ENCODE data around the gene OR10G2.
"Not testable (repeated sequence)": the region's sequence is repeated elsewhere in the genome, so short reads cannot be mapped to it uniquely, and the experiment has no call there.

OR10G2 gene, protein sequence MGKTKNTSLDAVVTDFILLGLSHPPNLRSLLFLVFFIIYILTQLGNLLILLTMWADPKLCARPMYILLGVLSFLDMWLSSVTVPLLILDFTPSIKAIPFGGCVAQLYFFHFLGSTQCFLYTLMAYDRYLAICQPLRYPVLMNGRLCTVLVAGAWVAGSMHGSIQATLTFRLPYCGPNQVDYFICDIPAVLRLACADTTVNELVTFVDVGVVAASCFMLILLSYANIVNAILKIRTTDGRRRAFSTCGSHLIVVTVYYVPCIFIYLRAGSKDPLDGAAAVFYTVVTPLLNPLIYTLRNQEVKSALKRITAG

DNA sequence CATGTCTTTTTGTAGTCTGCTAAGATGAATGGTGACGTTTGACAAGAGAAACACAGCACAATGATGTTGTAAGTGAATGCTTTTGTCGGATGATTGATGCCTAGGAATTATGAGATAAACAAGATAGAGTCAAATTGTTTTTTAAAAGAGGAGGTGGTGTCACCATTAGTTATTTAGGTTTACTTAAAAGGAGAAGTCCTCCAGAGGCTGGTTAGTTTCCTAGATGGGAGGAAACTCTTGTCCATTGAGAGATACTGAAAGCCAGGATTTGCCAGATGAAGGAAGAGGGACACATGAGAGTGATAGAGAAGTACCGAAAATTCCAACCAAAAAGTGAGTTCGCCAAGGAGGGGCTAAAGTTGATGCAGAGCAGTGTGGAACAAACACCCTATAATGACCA lies at the start of gene OR10G2:
Gene OR10G2, minus strand, starts transcription at position 101 of the 400 bp plus-strand sequence. Its CDS starts 98 bp downstream, at position 3.
- no peak for DNase-seq (ENCODE audit: low read depth, low spot score)

DNA sequence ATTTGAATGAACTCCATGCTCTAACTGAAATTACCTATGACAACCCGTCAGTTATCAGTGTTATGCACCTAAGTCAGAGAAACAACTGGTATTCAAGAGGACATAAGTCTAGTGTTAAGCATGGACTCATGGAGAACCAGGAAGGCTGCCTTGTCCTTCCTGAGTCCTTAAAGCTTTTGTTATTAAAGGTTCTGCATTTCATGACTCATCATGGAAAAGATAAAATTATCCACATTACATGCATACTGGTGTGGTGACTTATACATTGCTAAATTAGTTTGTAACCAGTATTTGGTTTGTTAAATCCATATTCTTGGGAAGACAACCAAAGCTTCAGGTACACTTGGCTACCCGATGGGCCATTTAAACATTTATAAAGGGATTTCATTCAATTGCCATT lies 45.3 kb upstream of the OR10G2 start:
- DNase-seq (ENCODE audit: low read depth, low spot score), result no peak

DNA sequence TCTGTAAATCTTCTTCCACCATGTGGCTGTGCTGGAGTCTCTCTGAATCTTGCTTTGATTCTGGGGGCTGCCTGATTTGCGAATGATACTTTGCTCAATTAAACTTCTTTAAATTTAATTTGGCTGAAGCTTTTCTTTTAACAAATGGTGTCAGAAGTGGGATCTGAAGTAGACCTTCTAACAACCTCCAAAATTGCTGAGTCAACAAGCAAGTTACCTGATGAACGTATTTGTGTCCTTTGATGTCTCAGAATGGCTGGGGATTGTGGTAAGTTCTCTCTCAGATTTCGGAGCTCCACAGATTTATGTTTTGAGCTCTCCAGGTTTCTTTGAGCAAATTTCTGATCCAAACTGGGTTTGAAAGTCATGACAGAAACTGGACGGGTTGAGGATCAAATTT lies 40.8 kb upstream of the OR10G2 start:
- DNase-seq (ENCODE audit: low read depth, low spot score), result no peak

DNA sequence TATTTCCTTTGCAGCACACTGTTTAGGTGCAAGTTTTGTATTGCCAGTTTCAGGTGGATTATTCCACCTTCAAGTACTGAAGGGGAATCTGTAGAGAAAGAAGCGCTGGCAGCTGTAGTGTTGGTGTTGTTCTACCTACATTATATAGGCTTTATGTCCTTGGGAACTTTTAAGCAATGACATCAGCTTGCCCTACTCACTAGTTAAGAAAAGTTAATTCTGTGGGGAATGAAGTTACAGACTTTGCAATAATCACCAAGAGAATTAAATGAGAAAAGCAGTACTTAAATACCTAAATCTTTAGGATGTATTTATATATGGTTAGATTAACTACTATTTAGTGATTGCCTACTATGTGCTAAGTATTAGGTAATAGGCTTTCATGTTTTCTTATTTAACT lies 39.0 kb upstream of the OR10G2 start, which contains the start of gene OR4E1:
Gene OR4E1, minus strand, starts transcription at position 101 of the 400 bp plus-strand sequence. CDS start 2,883 bp downstream, outside the sequence.
- no peak for DNase-seq (ENCODE audit: low read depth, low spot score)

DNA sequence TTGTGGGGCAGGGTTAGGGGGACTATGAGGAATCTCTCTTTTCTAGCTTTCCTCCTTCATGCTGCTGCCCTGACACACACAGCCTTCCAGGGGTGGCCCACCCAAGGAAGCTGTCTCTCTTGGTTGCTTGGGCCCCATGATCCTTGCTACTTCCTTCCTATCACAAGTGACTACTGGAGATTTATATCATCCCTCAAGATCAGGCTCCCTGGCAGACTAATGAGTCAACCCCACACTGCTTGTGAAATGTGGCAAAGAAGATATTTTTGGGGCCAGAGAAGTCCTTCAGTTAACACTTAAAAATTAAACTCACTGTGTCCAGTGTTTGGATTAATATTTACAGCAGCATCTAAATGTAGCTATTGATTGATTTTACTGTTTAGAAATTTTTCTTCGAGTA lies 37.4 kb upstream of the OR10G2 start:
- no peak for DNase-seq (ENCODE audit: low read depth, low spot score)

DNA sequence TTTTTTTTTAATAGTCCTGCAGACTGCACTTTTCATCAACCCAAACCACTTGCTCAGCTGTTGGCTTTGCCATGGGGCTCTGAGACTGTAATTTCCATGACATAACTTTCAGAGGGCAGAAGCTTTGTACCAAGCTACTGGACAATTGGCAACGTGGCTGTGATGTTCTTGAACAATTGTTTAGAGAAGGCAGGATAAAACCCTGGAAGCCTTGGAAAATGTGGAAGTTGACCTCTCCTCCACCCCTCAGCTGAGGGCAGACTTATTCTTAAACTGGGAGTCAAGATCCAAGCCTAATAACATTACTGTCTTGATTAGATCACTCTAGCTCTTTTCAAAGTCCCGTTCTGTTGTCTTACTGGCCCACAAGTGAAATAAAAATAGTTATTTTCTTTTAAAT lies 36.6 kb upstream of the OR10G2 start:
- DNase-seq (ENCODE audit: low read depth, low spot score), result no peak

DNA sequence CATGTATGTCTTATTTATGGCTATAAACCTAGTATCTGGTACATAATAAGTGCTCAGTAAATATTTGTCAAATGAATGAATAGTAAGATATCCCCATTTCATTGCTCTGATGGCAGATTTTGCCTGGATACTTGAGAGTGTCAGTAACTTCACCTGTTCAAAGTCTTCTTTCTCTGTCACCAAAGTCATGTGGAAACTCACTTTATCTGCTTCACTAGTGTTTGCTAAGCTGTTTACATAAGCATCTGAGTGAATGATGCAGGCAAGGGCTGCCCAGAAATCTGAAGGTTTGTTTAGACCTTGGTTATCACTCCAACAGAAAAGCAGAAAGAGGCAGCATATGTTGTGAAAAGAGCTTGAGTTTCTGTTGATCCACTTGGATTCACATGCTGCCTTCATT lies 34.5 kb upstream of the OR10G2 start:
- DNase-seq (ENCODE audit: low read depth, low spot score), result no peak

DNA sequence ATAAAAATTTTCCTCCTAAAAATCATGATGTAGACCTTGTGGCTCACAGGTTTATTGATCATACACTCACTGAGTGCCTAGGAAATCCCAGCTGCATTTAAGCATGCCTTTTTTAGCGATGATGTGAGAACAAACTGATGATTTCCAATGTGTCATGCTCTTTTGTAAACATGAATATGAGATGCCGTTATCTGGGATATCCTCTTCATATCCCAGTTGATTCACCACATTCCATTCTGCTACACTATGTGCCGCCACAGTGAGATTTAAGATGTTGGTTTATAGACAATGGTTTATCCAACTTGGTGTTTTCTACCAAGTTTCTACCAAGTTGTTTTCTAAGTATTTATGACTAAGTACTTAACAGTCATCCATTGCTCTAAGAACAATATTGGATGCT lies 33.6 kb upstream of the OR10G2 start:
- no peak for DNase-seq (ENCODE audit: low read depth, low spot score)

DNA sequence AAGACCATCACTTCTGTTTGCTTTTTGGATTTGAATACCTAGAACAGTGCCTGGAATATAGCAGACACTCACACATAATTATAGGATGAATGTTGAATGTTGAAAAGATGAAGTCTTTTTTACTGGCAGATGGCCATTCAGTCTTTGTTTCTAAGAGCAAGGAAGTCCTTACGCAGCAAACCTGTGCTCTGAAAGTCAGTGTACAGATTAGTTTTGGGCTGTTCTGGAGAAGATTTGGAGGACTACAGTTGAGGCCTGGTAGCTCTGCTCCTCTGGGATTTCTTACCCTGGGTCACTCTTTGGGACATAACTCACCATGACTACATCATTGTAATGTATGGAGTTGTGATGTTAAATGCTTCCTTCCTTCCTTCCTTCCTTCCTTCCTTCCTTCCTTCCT lies 22.2 kb upstream of the OR10G2 start:
- no peak for DNase-seq (ENCODE audit: low read depth, low spot score)

DNA sequence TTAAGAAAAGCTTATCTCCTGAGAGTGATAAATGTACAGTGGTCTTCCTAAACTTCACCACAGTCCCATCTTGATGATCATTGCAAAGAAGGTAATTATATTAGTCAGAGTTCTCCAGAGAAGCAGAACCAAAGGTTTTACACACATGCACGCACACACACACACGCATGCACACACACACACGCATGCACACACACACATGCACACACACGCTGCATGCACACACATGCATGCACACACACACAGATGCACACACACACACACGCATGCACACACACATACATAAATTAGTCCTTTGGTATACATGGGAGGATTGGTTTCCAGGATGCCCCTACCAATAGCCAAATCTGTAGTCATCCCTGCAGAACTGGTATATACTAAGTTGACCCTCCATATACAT lies 19.5 kb upstream of the OR10G2 start:
- DNase-seq (ENCODE audit: low read depth, low spot score), result no peak

DNA sequence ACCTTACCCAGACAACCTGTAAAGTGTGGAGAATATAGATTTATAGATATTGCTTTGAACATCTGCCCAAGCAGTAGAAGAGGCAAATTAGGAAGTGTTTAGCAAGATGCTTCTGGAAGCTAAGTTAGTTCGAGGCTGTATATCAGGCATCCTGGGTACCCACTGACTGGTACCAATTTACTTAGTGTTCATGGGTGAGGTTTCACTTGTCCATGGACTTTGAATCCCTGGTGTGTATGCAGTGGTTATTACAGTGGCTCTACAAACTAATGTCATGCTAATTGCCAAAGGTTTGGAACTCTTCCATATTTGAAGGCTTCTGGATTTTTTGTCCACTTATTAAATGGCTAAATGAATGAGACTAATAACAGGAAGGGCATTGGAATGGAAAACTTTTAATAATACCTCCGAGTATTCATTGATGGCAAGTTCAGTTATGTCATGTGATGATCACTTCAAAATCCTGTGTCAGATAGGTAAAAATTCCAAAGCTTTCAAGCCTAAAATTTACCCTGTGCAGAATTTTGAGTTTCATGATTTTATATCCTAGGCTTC lies 18.7 kb upstream of the OR10G2 start, which contains the start of gene OR4E2:
Gene OR4E2, plus strand, starts transcription at position 505 of the 555 bp plus-strand sequence. CDS start 11,248 bp downstream, outside the sequence.
- no peak for DNase-seq (ENCODE audit: low read depth, low spot score)

DNA sequence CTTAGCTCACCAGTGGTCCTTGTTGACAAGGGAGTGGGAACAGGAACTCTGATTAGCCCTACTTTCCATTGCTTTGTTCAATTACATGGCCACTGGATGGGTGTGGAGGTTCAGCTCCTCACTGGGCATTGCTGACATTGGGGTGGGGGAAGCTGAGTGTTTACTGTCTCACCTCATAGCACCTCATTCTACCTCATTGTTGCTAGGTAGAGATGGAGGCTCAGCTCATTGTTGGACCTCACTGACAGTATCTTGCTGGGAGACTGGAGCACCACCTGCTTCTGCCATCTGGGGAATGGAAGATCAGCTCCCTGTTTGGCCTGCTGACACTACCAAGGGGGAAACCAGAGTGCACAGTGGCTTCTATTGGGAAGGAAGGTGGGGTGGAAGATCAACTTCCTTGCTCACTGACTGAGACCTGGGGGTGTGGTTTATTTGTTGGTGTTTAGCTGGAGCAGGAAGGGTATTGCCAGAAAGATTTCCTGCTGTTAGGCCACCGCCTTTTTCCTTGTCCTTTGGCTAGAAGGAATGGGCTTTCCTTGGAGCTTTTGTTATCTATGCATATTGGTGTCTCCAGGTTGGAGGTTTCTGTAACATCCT lies 17.6 kb upstream of the OR10G2 start:
- no peak for DNase-seq (ENCODE audit: low read depth, low spot score)

DNA sequence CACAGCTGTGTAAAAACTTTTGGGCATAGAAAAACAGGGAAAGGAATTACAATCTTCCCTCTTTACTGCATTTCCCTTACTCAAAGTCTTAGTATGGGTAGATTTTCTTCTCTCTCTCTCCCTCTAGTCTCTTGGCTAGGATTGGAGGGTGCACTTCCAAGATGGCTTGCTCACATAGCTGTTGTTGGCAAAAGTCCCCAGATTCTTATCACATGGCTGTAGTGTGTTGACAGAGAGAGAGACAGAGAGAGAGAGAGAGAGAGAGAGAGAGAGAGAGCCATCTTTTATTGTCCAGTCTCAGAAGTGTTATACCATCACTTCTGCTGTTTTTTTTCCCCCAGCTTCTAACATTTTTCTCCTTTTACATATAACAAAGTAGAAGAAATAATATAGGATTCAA lies 12.6 kb upstream of the OR10G2 start:
- DNase-seq (ENCODE audit: low read depth, low spot score), result no peak

DNA sequence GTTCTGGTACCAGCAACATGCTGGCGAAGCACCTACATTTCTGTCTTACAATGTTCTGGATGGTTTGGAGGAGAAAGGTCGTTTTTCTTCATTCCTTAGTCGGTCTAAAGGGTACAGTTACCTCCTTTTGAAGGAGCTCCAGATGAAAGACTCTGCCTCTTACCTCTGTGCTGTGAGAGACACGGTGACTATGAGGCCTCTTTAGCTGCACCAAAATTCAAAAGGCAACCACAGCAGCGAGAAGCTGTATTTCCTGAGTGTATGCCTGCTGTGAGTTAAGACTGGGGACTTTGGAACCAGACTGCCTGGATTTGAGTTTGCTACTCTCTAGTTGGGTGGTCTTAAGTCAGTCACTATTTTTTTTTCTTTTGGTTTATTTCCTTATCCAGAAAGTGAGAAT lies 8.7 kb upstream of the OR10G2 start:
- DNase-seq (ENCODE audit: low read depth, low spot score), result no peak

DNA sequence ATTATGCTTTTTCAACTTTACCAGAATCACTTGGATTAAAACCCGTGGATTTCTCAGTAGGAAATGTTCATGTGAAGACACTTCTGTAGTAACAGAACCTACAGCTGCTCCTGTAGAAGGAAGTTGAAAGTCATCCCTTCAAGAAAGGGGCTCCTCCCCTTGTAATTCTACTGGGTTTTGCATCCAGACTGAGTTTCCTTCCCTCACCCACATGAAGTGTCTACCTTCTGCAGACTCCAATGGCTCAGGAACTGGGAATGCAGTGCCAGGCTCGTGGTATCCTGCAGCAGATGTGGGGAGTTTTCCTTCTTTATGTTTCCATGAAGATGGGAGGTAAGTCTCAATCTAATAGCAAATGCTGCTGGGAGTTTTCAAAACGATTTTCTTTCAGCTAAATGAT lies 7.9 kb upstream of the OR10G2 start:
- no peak for DNase-seq (ENCODE audit: low read depth, low spot score)

DNA sequence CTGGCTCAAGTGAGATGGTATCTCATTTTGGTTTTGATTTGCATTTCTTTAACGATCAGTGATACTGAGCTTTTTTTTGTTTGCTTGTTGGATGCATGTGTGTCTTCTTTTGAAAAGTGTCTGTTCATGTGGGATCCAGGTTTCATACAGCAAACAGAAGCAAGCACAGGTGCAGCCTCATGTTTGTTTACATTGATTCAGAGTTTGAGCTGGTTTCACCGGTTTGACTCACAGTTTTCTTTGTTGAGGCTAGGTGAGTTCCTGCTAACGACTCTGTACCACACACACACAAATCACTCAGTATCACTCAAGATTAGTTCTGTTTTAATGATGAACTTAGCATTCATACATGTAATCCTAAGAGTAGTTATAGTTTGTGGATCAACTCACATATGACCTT lies 3.7 kb downstream of the OR10G2 start:
- no peak for DNase-seq (ENCODE audit: low read depth, low spot score)

DNA sequence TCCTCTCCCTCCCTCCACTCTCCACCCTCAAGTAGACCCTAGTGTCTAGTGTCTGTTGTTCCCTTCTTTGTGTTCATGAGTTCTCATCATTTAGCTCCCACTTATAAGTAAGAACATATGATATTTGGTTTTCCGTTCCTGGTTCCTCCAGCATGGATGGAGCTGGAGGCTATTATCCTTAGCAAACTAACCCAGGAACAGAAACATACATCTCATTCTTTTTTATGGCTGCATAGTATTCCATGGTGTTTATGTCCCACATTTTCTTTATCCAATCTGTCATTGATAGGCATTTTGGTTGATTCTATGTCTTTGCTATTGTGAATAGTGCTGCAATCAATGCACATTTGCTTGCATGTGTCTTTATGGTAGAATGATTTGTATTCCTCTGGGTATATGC lies 4.2 kb downstream of the OR10G2 start:
- DNase-seq (ENCODE audit: low read depth, low spot score), result not testable (repeated sequence)

DNA sequence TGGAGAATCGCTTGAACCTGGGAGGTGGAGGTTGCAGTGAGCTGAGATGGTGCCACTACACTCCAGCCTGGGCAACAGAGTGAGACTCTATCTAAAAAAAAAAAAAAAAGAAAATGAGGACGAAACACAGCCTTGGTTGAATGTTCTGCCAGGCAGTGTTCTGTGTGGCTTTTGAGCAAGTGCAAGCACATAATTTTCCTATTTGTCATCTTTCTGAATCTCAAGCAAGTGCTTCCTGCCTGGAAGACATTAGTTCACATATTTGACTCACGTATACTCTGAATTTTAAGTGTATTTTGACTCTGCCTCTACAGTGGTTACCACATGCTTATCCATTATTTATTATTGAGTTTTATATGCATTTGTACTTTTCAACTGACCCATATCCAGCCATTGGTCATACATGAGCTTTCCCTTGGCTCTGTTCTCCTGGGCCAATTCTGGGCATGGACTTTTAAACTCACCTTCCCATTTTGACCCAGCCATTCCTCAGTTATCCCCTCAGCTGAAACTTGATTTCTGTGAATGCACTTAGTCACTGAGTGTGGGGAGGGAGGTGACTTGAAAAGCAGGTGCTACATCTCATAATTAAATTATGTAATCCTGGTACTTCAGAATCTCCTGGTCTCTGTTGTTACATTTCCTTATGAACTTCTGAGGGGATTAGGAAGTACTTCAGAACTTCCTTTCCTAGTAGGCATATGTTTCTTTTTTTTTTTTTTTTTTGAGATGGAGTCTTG lies 8.1 kb downstream of the OR10G2 start:
- DNase-seq (ENCODE audit: low read depth, low spot score), result no peak

DNA sequence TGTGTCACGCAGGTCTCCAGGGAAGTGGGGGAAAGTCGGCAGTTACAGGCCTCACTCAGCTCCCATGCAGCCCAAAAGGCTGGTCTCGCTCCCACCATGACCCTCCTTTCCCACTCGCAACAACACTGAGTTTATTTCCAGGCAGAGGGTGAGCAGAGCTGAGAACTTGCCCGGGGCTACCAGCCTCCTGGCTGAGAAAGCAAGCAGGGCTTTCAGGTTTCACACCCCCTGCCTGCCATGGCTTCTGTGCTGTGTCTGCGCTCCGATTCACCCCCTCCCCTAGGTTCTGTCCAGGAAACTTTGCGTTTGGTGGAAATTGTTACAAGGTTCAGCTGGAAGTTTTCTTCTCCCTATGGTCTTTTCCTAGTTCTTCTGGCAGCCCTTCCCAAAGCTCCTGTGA lies 17.1 kb downstream of the OR10G2 start:
- no peak for DNase-seq (ENCODE audit: low read depth, low spot score)

DNA sequence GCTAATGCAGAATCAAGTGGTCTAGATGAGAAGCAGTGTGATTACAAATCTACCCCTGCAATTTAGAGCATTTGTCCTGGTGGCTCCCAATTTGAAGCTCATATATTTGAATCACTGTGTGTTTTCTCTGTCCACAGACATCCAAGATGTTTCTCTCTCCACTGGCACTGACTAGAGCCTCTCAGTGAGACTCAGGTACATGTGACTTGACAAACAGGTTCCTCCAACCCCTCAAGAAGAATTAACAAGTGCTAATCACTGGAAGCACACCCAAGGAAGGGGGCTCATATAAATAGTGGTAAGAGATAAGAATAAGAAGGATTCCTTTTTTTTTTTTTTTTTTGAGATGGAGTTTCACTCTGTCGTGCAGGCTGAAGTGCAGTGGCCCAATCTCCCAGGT lies 20.5 kb downstream of the OR10G2 start:
- no peak for DNase-seq (ENCODE audit: low read depth, low spot score)

DNA sequence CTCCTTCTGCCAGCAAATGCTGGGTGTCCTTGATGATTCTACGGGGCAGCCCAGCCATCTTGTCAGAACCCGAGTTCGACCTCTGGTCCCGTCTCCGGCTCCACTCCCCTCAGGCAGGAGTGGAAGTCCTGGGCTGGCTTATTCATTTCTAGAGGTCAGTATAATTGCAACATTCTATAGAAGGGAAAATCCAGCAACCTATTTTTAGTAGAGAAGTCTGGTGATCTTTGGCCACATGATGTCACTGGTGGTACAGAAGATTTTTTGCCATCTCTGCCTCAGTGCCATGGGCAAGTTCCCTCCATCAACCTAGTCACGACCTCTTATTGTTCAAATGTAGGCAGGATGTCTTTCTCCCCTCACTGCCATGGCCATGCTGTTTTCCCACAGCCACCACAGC lies 22.4 kb downstream of the OR10G2 start:
- no peak for DNase-seq (ENCODE audit: low read depth, low spot score)

DNA sequence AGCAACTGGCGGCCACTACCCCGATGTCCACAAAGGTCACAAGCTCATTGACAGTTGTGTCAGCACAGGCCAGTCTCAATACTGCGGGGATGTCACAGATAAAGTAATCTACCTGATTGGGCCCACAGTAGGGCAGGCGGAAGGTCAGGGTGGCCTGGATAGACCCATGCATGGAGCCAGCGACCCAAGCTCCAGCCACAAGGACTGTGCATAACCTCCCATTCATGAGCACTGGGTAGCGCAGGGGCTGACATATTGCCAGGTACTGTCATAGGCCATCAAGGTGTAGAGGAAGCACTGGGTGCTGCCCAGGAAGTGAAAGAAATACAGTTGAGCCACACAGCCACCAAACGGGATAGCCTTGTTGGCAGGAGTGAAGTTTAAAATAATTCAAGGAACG lies 32.6 kb downstream of the OR10G2 start:
- DNase-seq (ENCODE audit: low read depth, low spot score), result not testable (repeated sequence)

Measured in iPS DF 19.7 (cell line).